Measurements from ENCODE around the gene SPOCK1. TPM values are rescaled to one million over a fixed set of nuclear protein-coding genes. Genes with fewer than 3 reads are reported as not detected.

The SPOCK1 gene
- total and polyA plus RNA-seq, 12 donors = 13.7 to 70.3 (median 28.6) TPM

DNA sequence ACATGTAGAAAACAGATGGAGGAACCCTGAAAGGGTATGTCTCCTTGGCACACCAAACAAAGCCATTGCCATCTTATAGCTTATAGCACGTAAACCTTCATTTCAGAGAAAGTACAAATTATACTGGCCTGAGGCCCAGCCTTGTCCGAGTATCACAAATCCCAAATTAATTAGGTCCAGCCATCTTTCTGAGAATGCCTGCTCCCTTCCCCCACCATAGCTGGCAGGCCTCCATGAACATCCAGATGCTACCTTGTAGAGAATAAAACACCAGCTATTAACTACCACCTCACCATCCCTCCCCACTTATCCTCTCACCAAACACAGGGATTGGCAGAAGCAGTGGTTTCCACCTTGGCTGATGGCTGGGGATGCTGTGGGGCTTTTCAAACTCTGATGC is 224.0 kb downstream of the SPOCK1 start:
- Histone ChIP-seq H3K9me3 (no peaks in the 10 kb centered on the region), H3K27ac (no peak overlapping the region), H3K27me3 (no peaks in the 10 kb centered on the region), H3K36me3 (no peaks in the 10 kb centered on the region), H3K4me1 (peaks cover 0 to 9% (median 0%) of the 10 kb centered on the region in 9 donors), H3K4me3 (no peak overlapping the region)
- DNase-seq (no peak), ATAC-seq (no peak)
- TF ChIP-seq, protein P1, sequence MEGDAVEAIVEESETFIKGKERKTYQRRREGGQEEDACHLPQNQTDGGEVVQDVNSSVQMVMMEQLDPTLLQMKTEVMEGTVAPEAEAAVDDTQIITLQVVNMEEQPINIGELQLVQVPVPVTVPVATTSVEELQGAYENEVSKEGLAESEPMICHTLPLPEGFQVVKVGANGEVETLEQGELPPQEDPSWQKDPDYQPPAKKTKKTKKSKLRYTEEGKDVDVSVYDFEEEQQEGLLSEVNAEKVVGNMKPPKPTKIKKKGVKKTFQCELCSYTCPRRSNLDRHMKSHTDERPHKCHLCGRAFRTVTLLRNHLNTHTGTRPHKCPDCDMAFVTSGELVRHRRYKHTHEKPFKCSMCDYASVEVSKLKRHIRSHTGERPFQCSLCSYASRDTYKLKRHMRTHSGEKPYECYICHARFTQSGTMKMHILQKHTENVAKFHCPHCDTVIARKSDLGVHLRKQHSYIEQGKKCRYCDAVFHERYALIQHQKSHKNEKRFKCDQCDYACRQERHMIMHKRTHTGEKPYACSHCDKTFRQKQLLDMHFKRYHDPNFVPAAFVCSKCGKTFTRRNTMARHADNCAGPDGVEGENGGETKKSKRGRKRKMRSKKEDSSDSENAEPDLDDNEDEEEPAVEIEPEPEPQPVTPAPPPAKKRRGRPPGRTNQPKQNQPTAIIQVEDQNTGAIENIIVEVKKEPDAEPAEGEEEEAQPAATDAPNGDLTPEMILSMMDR (IDR thresholded peaks at IDR 0.05) = no peak
- intact Hi-C loops (cut with DNase I) = no loop called here
- 93 to 94% methylated on average over 2 of the region's 2 CpGs for WGBS, 2 donors

DNA sequence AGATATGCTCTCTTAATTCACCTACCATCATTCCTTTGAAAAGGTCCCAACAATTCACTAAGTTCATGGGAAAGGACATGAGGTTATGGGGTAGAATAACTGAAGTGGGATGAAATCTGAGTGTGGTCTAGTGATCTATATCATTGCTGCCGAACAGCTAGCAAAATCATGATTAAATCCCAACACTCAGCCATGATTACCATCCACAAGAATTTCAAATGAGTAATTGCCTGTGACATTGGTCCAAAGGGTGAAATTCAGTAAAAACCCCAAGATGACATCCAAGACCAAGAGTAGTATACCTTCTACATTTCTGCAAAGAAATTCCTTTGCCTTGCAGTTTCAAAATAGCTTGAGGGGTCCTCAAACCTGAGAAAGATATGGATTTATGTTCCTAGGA is 225.6 kb downstream of the SPOCK1 start:
- Histone ChIP-seq H3K4me1 (peaks cover 0 to 17% (median 9%) of the 10 kb centered on the region in 9 donors), H3K36me3 (no peaks in the 10 kb centered on the region), H3K27ac (no peak overlapping the region), H3K27me3 (no peaks in the 10 kb centered on the region), H3K4me3 (no peak overlapping the region), H3K9me3 (no peaks in the 10 kb centered on the region)
- WGBS, 2 donors = 78 to 88% methylated on average over 1 of the region's 1 CpG
- TF ChIP-seq, protein P1 (IDR thresholded peaks at IDR 0.05) = no peak
- DNase-seq (no peak), ATAC-seq (no peak)
- intact Hi-C loops (cut with DNase I) = no loop called here

- no peak for DNase-seq
- ATAC-seq = no peak
- TF ChIP-seq, protein P1 (IDR thresholded peaks at IDR 0.05) = no peak
- Histone ChIP-seq H3K27me3 (no peaks in the 10 kb centered on the region), H3K4me1 (peaks cover 0 to 24% (median 11%) of the 10 kb centered on the region in 9 donors), H3K36me3 (no peaks in the 10 kb centered on the region), H3K4me3 (no peak overlapping the region), H3K9me3 (no peaks in the 10 kb centered on the region), H3K27ac (no peak overlapping the region)
- intact Hi-C loops (cut with DNase I) = loop anchor here in 1 of 10 donors (1.0 kb wide), 1 partner anchor 11 kb away; no protein-coding TSS in a partner anchor
Measured at GRCh38 chr5:137272831-137273230, 226.3 kb downstream of the SPOCK1 start.

- peak in 2 of 8 donors; percentile 63 to 72 for ATAC-seq
- peaks cover 0 to 32% (median 14%) of the 10 kb centered on the region in 9 donors for H3K4me1 ChIP-seq
- intact Hi-C loops (cut with DNase I) = no loop called here
Measured at GRCh38 chr5:137269946-137270345, 229.2 kb downstream of the SPOCK1 start.

More at GRCh38 chr5:137269946-137270345, 229.2 kb downstream of the SPOCK1 start:
- 40 to 58% methylated on average over 2 of the region's 2 CpGs for WGBS, 2 donors
- peak overlapping the region in 1 of 10 donors; percentile 2 for H3K27ac ChIP-seq
- DNase-seq = no peak
- TF ChIP-seq, protein P1 (IDR thresholded peaks at IDR 0.05) = no peak
- H3K36me3 ChIP-seq = no peaks in the 10 kb centered on the region
- H3K4me3 ChIP-seq = no peak overlapping the region
- no peaks in the 10 kb centered on the region for H3K27me3 ChIP-seq
- H3K9me3 ChIP-seq = no peaks in the 10 kb centered on the region
